ENCODE measurements around the gene CPVL.

CPVL gene

DNA sequence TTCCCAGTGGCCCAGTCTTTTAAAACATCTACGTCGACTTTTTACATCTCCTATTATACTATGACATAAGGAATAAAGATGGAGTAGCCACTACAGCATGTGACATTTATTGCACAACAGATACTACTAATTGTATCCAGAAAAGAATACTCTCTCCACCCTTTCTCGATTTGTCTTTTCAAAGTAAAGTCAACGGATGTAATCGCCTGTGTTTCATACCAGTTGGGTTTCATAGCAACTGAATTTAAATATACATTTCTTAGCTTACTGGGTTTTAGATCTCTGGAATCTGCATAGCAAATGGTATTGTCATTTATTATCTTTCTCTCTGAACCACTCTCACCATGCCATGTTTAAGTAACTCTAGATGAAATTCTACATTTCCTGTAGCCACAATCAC, 101.8 kb downstream of the CPVL start:
- Histone ChIP-seq H3K4me3 (ENCODE audit: severe bottlenecking) (no peak overlapping the region), H3K36me3 (ENCODE audit: low read depth) (no peaks in the 10 kb centered on the region), H3K4me1 (ENCODE audit: insufficient read depth, poor library complexity, severe bottlenecking) (no peaks in the 10 kb centered on the region), H3K9me3 (ENCODE audit: severe bottlenecking) (no peaks in the 10 kb centered on the region), H3K27me3 (ENCODE audit: insufficient read depth, poor library complexity, severe bottlenecking) (no peaks in the 10 kb centered on the region), H3K27ac (ENCODE audit: poor library complexity, severe bottlenecking) (no peak overlapping the region)
- DNase-seq (ENCODE audit: low spot score): no peak
- no peak for ATAC-seq (ENCODE audit: low read depth)
- TF ChIP-seq, protein P1, sequence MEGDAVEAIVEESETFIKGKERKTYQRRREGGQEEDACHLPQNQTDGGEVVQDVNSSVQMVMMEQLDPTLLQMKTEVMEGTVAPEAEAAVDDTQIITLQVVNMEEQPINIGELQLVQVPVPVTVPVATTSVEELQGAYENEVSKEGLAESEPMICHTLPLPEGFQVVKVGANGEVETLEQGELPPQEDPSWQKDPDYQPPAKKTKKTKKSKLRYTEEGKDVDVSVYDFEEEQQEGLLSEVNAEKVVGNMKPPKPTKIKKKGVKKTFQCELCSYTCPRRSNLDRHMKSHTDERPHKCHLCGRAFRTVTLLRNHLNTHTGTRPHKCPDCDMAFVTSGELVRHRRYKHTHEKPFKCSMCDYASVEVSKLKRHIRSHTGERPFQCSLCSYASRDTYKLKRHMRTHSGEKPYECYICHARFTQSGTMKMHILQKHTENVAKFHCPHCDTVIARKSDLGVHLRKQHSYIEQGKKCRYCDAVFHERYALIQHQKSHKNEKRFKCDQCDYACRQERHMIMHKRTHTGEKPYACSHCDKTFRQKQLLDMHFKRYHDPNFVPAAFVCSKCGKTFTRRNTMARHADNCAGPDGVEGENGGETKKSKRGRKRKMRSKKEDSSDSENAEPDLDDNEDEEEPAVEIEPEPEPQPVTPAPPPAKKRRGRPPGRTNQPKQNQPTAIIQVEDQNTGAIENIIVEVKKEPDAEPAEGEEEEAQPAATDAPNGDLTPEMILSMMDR (IDR thresholded peaks at IDR 0.05; ENCODE audit: poor library complexity, severe bottlenecking): no peak

DNA sequence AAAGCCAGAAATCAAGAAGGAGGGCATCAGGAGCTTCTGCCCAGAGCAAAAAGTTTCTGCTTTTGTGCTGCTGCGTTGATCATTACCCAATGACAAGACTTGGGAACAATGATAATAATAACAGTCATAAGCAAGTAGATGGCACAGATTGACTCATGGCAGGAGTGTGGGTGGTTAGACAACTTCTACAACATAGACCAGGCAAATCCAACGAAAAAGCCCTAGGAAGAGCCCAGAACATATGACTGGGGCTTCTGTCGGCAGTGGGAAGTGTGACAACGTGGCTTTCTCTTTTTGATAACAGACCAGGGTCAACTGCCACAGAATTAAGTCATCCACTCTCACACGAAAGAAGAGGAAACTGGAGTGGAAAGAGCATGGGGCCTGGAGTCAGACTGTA, 102.8 kb downstream of the CPVL start:
- Histone ChIP-seq H3K27ac (ENCODE audit: poor library complexity, severe bottlenecking) (no peak overlapping the region), H3K36me3 (ENCODE audit: low read depth) (no peaks in the 10 kb centered on the region), H3K4me1 (ENCODE audit: insufficient read depth, poor library complexity, severe bottlenecking) (no peaks in the 10 kb centered on the region), H3K27me3 (ENCODE audit: insufficient read depth, poor library complexity, severe bottlenecking) (no peaks in the 10 kb centered on the region), H3K9me3 (ENCODE audit: severe bottlenecking) (no peaks in the 10 kb centered on the region), H3K4me3 (ENCODE audit: severe bottlenecking) (no peak overlapping the region)
- DNase-seq (ENCODE audit: low spot score) (no peak), ATAC-seq (ENCODE audit: low read depth) (no peak)
- TF ChIP-seq, protein P1 (IDR thresholded peaks at IDR 0.05; ENCODE audit: poor library complexity, severe bottlenecking): no peak

DNA sequence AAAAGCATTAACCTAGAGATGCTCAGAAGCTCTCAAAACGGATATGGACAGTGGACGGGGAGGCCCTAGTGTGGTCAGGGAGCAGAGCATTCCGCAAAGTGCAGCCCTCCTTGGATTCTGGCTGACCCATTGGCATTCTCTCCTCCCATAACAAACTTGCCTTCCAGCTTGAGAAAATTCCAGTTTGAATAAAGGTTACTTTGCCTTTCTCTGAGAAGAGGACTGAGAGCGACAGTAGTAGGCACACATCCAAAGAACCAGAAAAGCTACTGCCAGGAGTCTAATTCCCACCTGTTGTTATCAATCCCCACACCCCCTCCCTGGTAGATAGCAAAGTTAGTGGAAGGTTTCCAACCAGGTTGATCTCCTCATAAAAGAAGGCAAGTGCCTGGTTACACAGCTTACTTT, 103.5 kb downstream of the CPVL start:
- ATAC-seq (ENCODE audit: low read depth) (no peak), DNase-seq (ENCODE audit: low spot score) (no peak)
- Histone ChIP-seq H3K4me3 (ENCODE audit: severe bottlenecking) (no peak overlapping the region), H3K27ac (ENCODE audit: poor library complexity, severe bottlenecking) (no peak overlapping the region), H3K4me1 (ENCODE audit: insufficient read depth, poor library complexity, severe bottlenecking) (no peaks in the 10 kb centered on the region), H3K27me3 (ENCODE audit: insufficient read depth, poor library complexity, severe bottlenecking) (no peaks in the 10 kb centered on the region), H3K36me3 (ENCODE audit: low read depth) (no peaks in the 10 kb centered on the region), H3K9me3 (ENCODE audit: severe bottlenecking) (no peaks in the 10 kb centered on the region)
- TF ChIP-seq, protein P1 (IDR thresholded peaks at IDR 0.05; ENCODE audit: poor library complexity, severe bottlenecking): no peak

- ATAC-seq (ENCODE audit: low read depth) (no peak), DNase-seq (ENCODE audit: low spot score) (no peak)
- no peak overlapping the region for H3K27ac ChIP-seq (ENCODE audit: poor library complexity, severe bottlenecking)
- TF ChIP-seq, protein P1 (IDR thresholded peaks at IDR 0.05; ENCODE audit: poor library complexity, severe bottlenecking): no peak
- H3K4me1 ChIP-seq (ENCODE audit: insufficient read depth, poor library complexity, severe bottlenecking): no peaks in the 10 kb centered on the region
- no peaks in the 10 kb centered on the region for H3K9me3 ChIP-seq (ENCODE audit: severe bottlenecking)
- H3K4me3 ChIP-seq (ENCODE audit: severe bottlenecking): no peak overlapping the region
- no peaks in the 10 kb centered on the region for H3K27me3 ChIP-seq (ENCODE audit: insufficient read depth, poor library complexity, severe bottlenecking)
- no peaks in the 10 kb centered on the region for H3K36me3 ChIP-seq (ENCODE audit: low read depth)
Measured at GRCh38 chr7:29041991-29042390, 104.3 kb downstream of the CPVL start.

GRCh38 chr7:29040579-29040925, 105.8 kb downstream of the CPVL start:
- Histone ChIP-seq H3K36me3 (ENCODE audit: low read depth) (no peaks in the 10 kb centered on the region), H3K27me3 (ENCODE audit: insufficient read depth, poor library complexity, severe bottlenecking) (no peaks in the 10 kb centered on the region), H3K9me3 (ENCODE audit: severe bottlenecking) (no peaks in the 10 kb centered on the region), H3K4me1 (ENCODE audit: insufficient read depth, poor library complexity, severe bottlenecking) (peaks cover 3% of the 10 kb centered on the region), H3K4me3 (ENCODE audit: severe bottlenecking) (no peak overlapping the region), H3K27ac (ENCODE audit: poor library complexity, severe bottlenecking) (no peak overlapping the region)
- TF ChIP-seq, protein P1 (IDR thresholded peaks at IDR 0.05; ENCODE audit: poor library complexity, severe bottlenecking): no peak
- no peak for ATAC-seq (ENCODE audit: low read depth)
- no peak for DNase-seq (ENCODE audit: low spot score)

All from RWPE2 (cell line).